SK-N-SH treated with all-trans-retinoic acid at 6 μM for 48 hours (cell line): ENCODE data around the gene DEDD2.

Experiments used
- ARNTL ChIP-seq: fragments of 450-650 bp; formaldehyde crosslinking; IDR thresholded peaks from 2 replicates; pipeline ENCODE4 v1.5.0; 2020; ENCODE audit warnings: low read depth, mild to moderate bottlenecking, moderate library complexity, borderline replicate concordance
- BACH2 ChIP-seq: fragments of 250-450 bp; sonication (Bioruptor Pico); IDR thresholded peaks from 2 replicates; pipeline ENCODE4 v1.9.0; 2021; ENCODE audit warnings: mild to moderate bottlenecking, borderline replicate concordance
- CSDC2 ChIP-seq: fragments of 250-450 bp; sonication (Bioruptor Pico); IDR thresholded peaks from 2 replicates; pipeline ENCODE4 v1.5.0; 2020; ENCODE audit warnings: mild to moderate bottlenecking, moderate library complexity
- OSR1 ChIP-seq: fragments of 250-450 bp; sonication (Bioruptor Pico); IDR thresholded peaks from 2 replicates; pipeline ENCODE4 v1.8.0; 2022; ENCODE audit warnings: moderate library complexity, mild to moderate bottlenecking, inconsistent platforms
- PPARA ChIP-seq: fragments of 250-450 bp; sonication (Bioruptor Pico); IDR thresholded peaks from 2 replicates; pipeline ENCODE4 v1.5.0; 2020; ENCODE audit warnings: mild to moderate bottlenecking, borderline replicate concordance
- SNAI2 ChIP-seq: fragments of 250-450 bp; sonication (Bioruptor Pico); IDR thresholded peaks from 2 replicates; pipeline ENCODE4 v1.5.0; 2020; ENCODE audit warnings: mild to moderate bottlenecking, moderate library complexity
- ZFP3 ChIP-seq: fragments of 250-450 bp; sonication (Bioruptor Pico); IDR thresholded peaks from 2 replicates; pipeline ENCODE4 v1.5.0; 2020; ENCODE audit warnings: mild to moderate bottlenecking, moderate library complexity
- TF ChIP-seq, protein P1 (sequence below): fragments of 250-450 bp; sonication (Bioruptor Pico); IDR thresholded peaks from 2 replicates; pipeline ENCODE4 v1.5.1; 2020; ENCODE audit warnings: low read depth, mild to moderate bottlenecking, moderate library complexity
- TF ChIP-seq, protein P2 (sequence below): fragments of 250-450 bp; sonication (Bioruptor Pico); IDR thresholded peaks from 2 replicates; pipeline ENCODE4 v1.8.0; 2020; ENCODE audit warnings: mild to moderate bottlenecking, moderate library complexity, borderline replicate concordance

DNA sequence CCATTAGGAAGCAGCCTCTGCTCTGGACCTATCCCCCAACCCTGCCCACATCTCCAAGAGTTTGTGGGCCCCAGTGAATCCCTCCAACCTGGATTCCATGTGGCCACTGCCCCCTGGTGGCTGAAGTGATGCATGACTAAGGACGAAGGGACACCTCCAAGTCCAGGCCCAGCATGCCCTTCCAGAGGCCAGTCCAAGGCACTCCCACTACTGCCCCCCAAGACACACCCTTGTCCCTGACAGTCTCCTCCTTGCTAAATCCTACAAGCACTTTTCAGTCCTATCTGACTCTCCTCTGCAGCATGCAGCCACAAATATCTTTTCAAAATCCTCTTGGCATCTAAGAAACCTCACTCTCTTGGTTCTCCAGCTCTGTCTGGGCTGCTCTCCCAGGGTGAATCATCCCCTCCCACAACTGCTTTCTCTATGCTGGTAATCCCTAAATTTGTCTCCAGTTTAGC, 33.0 kb downstream of the DEDD2 start:
- TF ChIP-seq, protein P1, sequence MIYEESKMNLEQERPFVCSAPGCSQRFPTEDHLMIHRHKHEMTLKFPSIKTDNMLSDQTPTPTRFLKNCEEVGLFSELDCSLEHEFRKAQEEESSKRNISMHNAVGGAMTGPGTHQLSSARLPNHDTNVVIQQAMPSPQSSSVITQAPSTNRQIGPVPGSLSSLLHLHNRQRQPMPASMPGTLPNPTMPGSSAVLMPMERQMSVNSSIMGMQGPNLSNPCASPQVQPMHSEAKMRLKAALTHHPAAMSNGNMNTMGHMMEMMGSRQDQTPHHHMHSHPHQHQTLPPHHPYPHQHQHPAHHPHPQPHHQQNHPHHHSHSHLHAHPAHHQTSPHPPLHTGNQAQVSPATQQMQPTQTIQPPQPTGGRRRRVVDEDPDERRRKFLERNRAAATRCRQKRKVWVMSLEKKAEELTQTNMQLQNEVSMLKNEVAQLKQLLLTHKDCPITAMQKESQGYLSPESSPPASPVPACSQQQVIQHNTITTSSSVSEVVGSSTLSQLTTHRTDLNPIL (CRISPR knock-in tag): no peak
- no peak for TF ChIP-seq ARNTL (CRISPR knock-in tag)
- TF ChIP-seq SNAI2: no peak
- TF ChIP-seq BACH2 (CRISPR knock-in tag): no peak
- TF ChIP-seq, protein P2, sequence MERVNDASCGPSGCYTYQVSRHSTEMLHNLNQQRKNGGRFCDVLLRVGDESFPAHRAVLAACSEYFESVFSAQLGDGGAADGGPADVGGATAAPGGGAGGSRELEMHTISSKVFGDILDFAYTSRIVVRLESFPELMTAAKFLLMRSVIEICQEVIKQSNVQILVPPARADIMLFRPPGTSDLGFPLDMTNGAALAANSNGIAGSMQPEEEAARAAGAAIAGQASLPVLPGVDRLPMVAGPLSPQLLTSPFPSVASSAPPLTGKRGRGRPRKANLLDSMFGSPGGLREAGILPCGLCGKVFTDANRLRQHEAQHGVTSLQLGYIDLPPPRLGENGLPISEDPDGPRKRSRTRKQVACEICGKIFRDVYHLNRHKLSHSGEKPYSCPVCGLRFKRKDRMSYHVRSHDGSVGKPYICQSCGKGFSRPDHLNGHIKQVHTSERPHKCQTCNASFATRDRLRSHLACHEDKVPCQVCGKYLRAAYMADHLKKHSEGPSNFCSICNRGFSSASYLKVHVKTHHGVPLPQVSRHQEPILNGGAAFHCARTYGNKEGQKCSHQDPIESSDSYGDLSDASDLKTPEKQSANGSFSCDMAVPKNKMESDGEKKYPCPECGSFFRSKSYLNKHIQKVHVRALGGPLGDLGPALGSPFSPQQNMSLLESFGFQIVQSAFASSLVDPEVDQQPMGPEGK (CRISPR knock-in tag): no peak
- no peak for TF ChIP-seq CSDC2 (CRISPR knock-in tag)
- no peak for TF ChIP-seq PPARA
- TF ChIP-seq ZFP3: no peak
- TF ChIP-seq OSR1 (CRISPR knock-in tag): no peak
